PFSK-1 (cell line): ENCODE measurements around the gene ANKRD60.

Source experiments
- POLR2AphosphoS5 ChIP-seq: IDR thresholded peaks from 2 replicates; pipeline ENCODE4 v1.6.1; 2012; ENCODE audit warnings: low read depth, mild to moderate bottlenecking, control low read depth, low read length, moderate library complexity
- SIN3A ChIP-seq: IDR thresholded peaks from 2 replicates; pipeline ENCODE4 v1.6.1; 2012; ENCODE audit warnings: mild to moderate bottlenecking, low read length, moderate library complexity, borderline replicate concordance; ENCODE audit not compliant: insufficient read depth
- TAF1 ChIP-seq: IDR thresholded peaks from 2 replicates; pipeline ENCODE4 v1.6.1; 2012; ENCODE audit warnings: low read length, control low read depth, borderline replicate concordance; ENCODE audit not compliant: insufficient read depth
- TF ChIP-seq, protein P1 (sequence below), 2 experiments: IDR thresholded peaks; 2 replicates each; pipeline versions ENCODE4 v1.6.1 to v1.8.0; 2011 to 2012; ENCODE audit warnings: low read depth in 2 of 2, low read length in 2 of 2, control low read depth in 1 of 2, inconsistent platforms in 1 of 2, mild to moderate bottlenecking in 1 of 2, moderate library complexity in 1 of 2; ENCODE audit not compliant: insufficient read depth in 1 of 2

DNA sequence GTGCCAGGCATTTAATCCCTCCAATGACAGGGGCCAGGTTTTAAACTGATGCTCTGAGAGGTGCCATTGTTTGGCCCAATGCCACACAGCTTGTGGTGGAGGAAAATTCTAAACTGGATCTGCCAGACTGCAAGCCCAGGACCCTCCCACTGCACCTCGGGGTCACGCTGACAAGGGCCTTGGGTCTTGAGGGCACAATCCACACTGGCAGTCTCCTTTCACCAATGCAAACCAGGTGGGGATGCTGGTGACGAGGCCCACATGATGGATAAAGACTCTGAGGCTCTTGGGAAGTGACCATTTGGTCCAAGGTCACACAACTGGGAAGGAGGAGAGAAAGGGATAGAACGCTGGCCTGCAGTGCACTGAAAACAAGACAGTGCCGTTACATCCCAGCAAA lies 14.7 kb downstream of the ANKRD60 start:
- TF ChIP-seq, protein P1, sequence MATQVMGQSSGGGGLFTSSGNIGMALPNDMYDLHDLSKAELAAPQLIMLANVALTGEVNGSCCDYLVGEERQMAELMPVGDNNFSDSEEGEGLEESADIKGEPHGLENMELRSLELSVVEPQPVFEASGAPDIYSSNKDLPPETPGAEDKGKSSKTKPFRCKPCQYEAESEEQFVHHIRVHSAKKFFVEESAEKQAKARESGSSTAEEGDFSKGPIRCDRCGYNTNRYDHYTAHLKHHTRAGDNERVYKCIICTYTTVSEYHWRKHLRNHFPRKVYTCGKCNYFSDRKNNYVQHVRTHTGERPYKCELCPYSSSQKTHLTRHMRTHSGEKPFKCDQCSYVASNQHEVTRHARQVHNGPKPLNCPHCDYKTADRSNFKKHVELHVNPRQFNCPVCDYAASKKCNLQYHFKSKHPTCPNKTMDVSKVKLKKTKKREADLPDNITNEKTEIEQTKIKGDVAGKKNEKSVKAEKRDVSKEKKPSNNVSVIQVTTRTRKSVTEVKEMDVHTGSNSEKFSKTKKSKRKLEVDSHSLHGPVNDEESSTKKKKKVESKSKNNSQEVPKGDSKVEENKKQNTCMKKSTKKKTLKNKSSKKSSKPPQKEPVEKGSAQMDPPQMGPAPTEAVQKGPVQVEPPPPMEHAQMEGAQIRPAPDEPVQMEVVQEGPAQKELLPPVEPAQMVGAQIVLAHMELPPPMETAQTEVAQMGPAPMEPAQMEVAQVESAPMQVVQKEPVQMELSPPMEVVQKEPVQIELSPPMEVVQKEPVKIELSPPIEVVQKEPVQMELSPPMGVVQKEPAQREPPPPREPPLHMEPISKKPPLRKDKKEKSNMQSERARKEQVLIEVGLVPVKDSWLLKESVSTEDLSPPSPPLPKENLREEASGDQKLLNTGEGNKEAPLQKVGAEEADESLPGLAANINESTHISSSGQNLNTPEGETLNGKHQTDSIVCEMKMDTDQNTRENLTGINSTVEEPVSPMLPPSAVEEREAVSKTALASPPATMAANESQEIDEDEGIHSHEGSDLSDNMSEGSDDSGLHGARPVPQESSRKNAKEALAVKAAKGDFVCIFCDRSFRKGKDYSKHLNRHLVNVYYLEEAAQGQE (IDR thresholded peaks at IDR 0.05; ENCODE audit: insufficient read depth in 1 of 2, low read depth in 2 of 2, low read length in 2 of 2), result no peak
- TF ChIP-seq POLR2AphosphoS5 (no peak), TAF1 (no peak), SIN3A (no peak)
